ENCODE measurements around the gene RELA. TPM values are rescaled to one million over a fixed set of nuclear protein-coding genes. Genes with fewer than 3 reads are reported as not detected.

The RELA gene
- total and polyA plus RNA-seq, 10 of the 15 experiments (the other 5 are each of a cell fraction or from before 2014, with no cell fraction given): 5.1 to 56.4 (median 34.2) TPM

DNA sequence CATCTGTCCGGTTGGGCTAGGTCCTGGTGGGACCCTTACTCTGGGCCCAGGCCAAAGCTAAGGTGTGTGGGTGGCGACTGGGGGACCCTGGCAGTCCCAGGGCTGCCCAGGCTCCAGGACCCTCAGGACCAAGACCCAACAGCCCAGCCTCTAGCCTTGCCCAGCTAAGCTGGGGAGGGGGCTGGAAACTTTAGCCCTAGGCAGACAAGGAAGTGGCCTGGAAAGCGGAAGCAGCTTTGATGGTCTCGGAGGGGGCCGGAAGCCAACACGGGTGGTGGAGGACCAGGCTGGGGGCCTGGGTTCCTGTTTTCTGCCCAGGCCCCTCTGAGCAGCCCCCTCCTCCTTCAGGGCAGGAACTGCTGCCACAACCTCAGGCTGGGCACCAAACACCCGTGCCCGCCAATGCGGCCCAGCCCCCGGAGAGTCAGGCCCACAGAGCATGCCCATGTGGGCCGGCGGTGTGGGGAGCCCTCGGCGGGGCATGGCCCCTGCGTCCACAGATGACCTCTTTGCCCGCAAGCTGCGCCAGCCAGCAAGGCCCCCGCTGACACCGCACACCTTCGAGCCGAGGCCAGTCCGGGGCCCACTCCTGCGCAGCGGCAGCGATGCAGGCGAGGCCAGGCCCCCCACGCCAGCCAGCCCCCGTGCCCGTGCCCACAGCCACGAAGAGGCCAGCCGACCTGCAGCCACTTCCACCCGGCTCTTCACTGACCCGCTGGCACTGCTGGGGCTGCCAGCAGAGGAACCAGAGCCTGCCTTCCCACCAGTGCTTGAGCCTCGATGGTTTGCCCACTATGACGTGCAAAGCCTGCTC is 22.0 kb downstream of the RELA start (continued):
- TF ChIP-seq, protein P1, sequence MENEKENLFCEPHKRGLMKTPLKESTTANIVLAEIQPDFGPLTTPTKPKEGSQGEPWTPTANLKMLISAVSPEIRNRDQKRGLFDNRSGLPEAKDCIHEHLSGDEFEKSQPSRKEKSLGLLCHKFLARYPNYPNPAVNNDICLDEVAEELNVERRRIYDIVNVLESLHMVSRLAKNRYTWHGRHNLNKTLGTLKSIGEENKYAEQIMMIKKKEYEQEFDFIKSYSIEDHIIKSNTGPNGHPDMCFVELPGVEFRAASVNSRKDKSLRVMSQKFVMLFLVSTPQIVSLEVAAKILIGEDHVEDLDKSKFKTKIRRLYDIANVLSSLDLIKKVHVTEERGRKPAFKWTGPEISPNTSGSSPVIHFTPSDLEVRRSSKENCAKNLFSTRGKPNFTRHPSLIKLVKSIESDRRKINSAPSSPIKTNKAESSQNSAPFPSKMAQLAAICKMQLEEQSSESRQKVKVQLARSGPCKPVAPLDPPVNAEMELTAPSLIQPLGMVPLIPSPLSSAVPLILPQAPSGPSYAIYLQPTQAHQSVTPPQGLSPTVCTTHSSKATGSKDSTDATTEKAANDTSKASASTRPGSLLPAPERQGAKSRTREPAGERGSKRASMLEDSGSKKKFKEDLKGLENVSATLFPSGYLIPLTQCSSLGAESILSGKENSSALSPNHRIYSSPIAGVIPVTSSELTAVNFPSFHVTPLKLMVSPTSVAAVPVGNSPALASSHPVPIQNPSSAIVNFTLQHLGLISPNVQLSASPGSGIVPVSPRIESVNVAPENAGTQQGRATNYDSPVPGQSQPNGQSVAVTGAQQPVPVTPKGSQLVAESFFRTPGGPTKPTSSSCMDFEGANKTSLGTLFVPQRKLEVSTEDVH (IDR thresholded peaks at IDR 0.05; ENCODE audit: low read depth, partially characterized antibody): no peak
- no peak for TF ChIP-seq RAD51 (IDR thresholded peaks at IDR 0.05)
- TF ChIP-seq, protein P2, sequence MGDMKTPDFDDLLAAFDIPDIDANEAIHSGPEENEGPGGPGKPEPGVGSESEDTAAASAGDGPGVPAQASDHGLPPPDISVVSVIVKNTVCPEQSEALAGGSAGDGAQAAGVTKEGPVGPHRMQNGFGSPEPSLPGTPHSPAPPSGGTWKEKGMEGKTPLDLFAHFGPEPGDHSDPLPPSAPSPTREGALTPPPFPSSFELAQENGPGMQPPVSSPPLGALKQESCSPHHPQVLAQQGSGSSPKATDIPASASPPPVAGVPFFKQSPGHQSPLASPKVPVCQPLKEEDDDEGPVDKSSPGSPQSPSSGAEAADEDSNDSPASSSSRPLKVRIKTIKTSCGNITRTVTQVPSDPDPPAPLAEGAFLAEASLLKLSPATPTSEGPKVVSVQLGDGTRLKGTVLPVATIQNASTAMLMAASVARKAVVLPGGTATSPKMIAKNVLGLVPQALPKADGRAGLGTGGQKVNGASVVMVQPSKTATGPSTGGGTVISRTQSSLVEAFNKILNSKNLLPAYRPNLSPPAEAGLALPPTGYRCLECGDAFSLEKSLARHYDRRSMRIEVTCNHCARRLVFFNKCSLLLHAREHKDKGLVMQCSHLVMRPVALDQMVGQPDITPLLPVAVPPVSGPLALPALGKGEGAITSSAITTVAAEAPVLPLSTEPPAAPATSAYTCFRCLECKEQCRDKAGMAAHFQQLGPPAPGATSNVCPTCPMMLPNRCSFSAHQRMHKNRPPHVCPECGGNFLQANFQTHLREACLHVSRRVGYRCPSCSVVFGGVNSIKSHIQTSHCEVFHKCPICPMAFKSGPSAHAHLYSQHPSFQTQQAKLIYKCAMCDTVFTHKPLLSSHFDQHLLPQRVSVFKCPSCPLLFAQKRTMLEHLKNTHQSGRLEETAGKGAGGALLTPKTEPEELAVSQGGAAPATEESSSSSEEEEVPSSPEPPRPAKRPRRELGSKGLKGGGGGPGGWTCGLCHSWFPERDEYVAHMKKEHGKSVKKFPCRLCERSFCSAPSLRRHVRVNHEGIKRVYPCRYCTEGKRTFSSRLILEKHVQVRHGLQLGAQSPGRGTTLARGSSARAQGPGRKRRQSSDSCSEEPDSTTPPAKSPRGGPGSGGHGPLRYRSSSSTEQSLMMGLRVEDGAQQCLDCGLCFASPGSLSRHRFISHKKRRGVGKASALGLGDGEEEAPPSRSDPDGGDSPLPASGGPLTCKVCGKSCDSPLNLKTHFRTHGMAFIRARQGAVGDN (IDR thresholded peaks at IDR 0.05): peak; percentile 60
- TF ChIP-seq CREB1 (IDR thresholded peaks at IDR 0.05; ENCODE audit: low read depth): 0 out of 2 replicates have a peak, but pooled peaks have one; percentile 11
- TF ChIP-seq SMARCA5 (IDR thresholded peaks at IDR 0.05): peak; percentile 53
- TF ChIP-seq TBL1XR1 (IDR thresholded peaks at IDR 0.05; ENCODE audit: low read depth, low read length): no peak
- no peak for TF ChIP-seq NFYA (IDR thresholded peaks at IDR 0.05; ENCODE audit: borderline replicate concordance, low read depth, low read length)
- TF ChIP-seq, protein P3, sequence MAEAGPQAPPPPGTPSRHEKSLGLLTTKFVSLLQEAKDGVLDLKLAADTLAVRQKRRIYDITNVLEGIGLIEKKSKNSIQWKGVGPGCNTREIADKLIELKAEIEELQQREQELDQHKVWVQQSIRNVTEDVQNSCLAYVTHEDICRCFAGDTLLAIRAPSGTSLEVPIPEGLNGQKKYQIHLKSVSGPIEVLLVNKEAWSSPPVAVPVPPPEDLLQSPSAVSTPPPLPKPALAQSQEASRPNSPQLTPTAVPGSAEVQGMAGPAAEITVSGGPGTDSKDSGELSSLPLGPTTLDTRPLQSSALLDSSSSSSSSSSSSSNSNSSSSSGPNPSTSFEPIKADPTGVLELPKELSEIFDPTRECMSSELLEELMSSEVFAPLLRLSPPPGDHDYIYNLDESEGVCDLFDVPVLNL (IDR thresholded peaks at IDR 0.05; ENCODE audit: low read depth, low read length): no peak
- TF ChIP-seq CREM (IDR thresholded peaks at IDR 0.05; ENCODE audit: low read depth): no peak
- TF ChIP-seq RBBP5 (conservative IDR thresholded peaks at IDR 0.05): no peak
- TF ChIP-seq, protein P4, sequence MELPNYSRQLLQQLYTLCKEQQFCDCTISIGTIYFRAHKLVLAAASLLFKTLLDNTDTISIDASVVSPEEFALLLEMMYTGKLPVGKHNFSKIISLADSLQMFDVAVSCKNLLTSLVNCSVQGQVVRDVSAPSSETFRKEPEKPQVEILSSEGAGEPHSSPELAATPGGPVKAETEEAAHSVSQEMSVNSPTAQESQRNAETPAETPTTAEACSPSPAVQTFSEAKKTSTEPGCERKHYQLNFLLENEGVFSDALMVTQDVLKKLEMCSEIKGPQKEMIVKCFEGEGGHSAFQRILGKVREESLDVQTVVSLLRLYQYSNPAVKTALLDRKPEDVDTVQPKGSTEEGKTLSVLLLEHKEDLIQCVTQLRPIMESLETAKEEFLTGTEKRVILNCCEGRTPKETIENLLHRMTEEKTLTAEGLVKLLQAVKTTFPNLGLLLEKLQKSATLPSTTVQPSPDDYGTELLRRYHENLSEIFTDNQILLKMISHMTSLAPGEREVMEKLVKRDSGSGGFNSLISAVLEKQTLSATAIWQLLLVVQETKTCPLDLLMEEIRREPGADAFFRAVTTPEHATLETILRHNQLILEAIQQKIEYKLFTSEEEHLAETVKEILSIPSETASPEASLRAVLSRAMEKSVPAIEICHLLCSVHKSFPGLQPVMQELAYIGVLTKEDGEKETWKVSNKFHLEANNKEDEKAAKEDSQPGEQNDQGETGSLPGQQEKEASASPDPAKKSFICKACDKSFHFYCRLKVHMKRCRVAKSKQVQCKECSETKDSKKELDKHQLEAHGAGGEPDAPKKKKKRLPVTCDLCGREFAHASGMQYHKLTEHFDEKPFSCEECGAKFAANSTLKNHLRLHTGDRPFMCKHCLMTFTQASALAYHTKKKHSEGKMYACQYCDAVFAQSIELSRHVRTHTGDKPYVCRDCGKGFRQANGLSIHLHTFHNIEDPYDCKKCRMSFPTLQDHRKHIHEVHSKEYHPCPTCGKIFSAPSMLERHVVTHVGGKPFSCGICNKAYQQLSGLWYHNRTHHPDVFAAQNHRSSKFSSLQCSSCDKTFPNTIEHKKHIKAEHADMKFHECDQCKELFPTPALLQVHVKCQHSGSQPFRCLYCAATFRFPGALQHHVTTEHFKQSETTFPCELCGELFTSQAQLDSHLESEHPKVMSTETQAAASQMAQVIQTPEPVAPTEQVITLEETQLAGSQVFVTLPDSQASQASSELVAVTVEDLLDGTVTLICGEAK (IDR thresholded peaks at IDR 0.05; ENCODE audit: borderline replicate concordance): peak; percentile 73; the same call in 1 of the 2 replicates
- TF ChIP-seq, protein P5, sequence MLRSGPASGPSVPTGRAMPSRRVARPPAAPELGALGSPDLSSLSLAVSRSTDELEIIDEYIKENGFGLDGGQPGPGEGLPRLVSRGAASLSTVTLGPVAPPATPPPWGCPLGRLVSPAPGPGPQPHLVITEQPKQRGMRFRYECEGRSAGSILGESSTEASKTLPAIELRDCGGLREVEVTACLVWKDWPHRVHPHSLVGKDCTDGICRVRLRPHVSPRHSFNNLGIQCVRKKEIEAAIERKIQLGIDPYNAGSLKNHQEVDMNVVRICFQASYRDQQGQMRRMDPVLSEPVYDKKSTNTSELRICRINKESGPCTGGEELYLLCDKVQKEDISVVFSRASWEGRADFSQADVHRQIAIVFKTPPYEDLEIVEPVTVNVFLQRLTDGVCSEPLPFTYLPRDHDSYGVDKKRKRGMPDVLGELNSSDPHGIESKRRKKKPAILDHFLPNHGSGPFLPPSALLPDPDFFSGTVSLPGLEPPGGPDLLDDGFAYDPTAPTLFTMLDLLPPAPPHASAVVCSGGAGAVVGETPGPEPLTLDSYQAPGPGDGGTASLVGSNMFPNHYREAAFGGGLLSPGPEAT (IDR thresholded peaks at IDR 0.05; ENCODE audit: low read depth): no peak
- TF ChIP-seq HDAC6 (IDR thresholded peaks at IDR 0.05; ENCODE audit: unreplicated experiment): no peak
- TF ChIP-seq NBN (IDR thresholded peaks at IDR 0.05): no peak
- 0 out of 2 replicates have a peak, but pooled peaks have one; percentile 7 for TF ChIP-seq HDGF (IDR thresholded peaks at IDR 0.05)
- TF ChIP-seq NFXL1 (IDR thresholded peaks at IDR 0.05; ENCODE audit: borderline replicate concordance): no peak
